Mucosa of descending colon (tissue), 3 donors: ENCODE results near the gene RASAL3. TPM values are rescaled to one million over a fixed set of nuclear protein-coding genes. Genes with fewer than 3 reads are reported as not detected.

Source experiments
- ATAC-seq: fragments of 200-7000 bp; cut with Tn5 transposase; one replicate; pipeline ENCODE4 v1.9.1; 2020; ENCODE audit warnings: mild to moderate bottlenecking, moderate library complexity
- DNase-seq, 3 donors: peaks; one replicate each; pipeline ENCODE4 v3.0.0-alpha.2; 2020
- H3K36me3 ChIP-seq: fragments of 200-600 bp; one replicate; pipeline ENCODE4 v1.8.0; 2021; ENCODE audit warnings: low read depth, mild to moderate bottlenecking
- H3K4me1 ChIP-seq: fragments of 200-600 bp; one replicate; pipeline ENCODE4 v1.8.0; 2021; ENCODE audit warnings: low read depth, mild to moderate bottlenecking
- H3K4me3 ChIP-seq: fragments of 200-600 bp; one replicate; pipeline ENCODE4 v1.8.0; 2021; ENCODE audit warnings: mild to moderate bottlenecking
- H3K9me3 ChIP-seq: fragments of 200-600 bp; one replicate; pipeline ENCODE4 v1.8.0; 2021; ENCODE audit warnings: mild to moderate bottlenecking
- CTCF ChIP-seq: fragments of 200-600 bp; IDR thresholded peaks from one replicate; pipeline ENCODE4 v1.8.0; 2022; ENCODE audit warnings: antibody characterized with exemption, mild to moderate bottlenecking
- intact Hi-C, 2 donors: fragments of 100-400 bp; cut with DNase I in 1 of 2; cut with micrococcal nuclease in 1 of 2; formaldehyde crosslinking; loops; one replicate each; pipeline versions ENCODE4 v1.11.0 to v1.11.1; 2022; cut with DNase I, micrococcal nuclease
- total RNA-seq, 3 donors: library from RNA; stranded (reverse); fragmentation: NEBNext Ultra II Directional in 2 of 3; extraction: Animal tissue kit (Norgen Biotek cat#: 25700) in 2 of 3; gene quantifications; one replicate each; pipeline versions ENCODE4 v1.2.1 to v1.2.4, GENCODE V29; 2021 to 2023
- donor health status: DM: no; HTN: no; CAD: no; lungs with moderate emphysema.
- donor health status: DM: no; HTN: no; CAD: no.
- donor health status: DM: no; HTN: yes; CAD: no.

RASAL3 gene
- total RNA-seq, 3 donors from 2014 or later, result 4.0 to 5.2 (median 5.1) TPM

- H3K4me1 ChIP-seq, result peaks cover 17% of the 10 kb centered on the region
- ATAC-seq (no peak), DNase-seq (no peak)
- H3K36me3 ChIP-seq, result no peaks in the 10 kb centered on the region
- TF ChIP-seq CTCF, result no peak
- H3K9me3 ChIP-seq, result peaks cover 3% of the 10 kb centered on the region
- no peak overlapping the region for H3K4me3 ChIP-seq
- intact Hi-C loops, result no loop called here
Measured at GRCh38 chr19:15426485-15427349, 37.6 kb downstream of the RASAL3 start.

GRCh38 chr19:15425321-15425950 is 38.9 kb downstream of the RASAL3 start:
- Histone ChIP-seq H3K36me3 (no peaks in the 10 kb centered on the region), H3K4me1 (peaks cover 5% of the 10 kb centered on the region), H3K9me3 (peaks cover 3% of the 10 kb centered on the region), H3K4me3 (no peak overlapping the region)
- ATAC-seq (no peak), DNase-seq (no peak)
- no peak for TF ChIP-seq CTCF
- intact Hi-C loops, result no loop called here

GRCh38 chr19:15424692-15425272 is 39.6 kb downstream of the RASAL3 start:
- DNase-seq, result no peak
- H3K4me3 ChIP-seq, result no peak overlapping the region
- no peak for TF ChIP-seq CTCF
- intact Hi-C loops, result no loop called here
- H3K9me3 ChIP-seq, result peaks cover 3% of the 10 kb centered on the region
- no peaks in the 10 kb centered on the region for H3K4me1 ChIP-seq
- ATAC-seq, result no peak
- H3K36me3 ChIP-seq, result no peaks in the 10 kb centered on the region

GRCh38 chr19:15424121-15424520 is 40.2 kb downstream of the RASAL3 start:
- no peaks in the 10 kb centered on the region for H3K36me3 ChIP-seq
- H3K4me1 ChIP-seq, result peaks cover 4% of the 10 kb centered on the region
- ATAC-seq (no peak), DNase-seq (no peak)
- H3K9me3 ChIP-seq, result peaks cover 3% of the 10 kb centered on the region
- TF ChIP-seq CTCF, result no peak
- intact Hi-C loops, result no loop called here
- no peak overlapping the region for H3K4me3 ChIP-seq

GRCh38 chr19:15423130-15423529 is 41.2 kb downstream of the RASAL3 start:
- peaks cover 4% of the 10 kb centered on the region for H3K4me1 ChIP-seq
- ATAC-seq (no peak), DNase-seq (no peak)
- intact Hi-C loops, result no loop called here
- H3K9me3 ChIP-seq, result peaks cover 3% of the 10 kb centered on the region
- H3K4me3 ChIP-seq, result no peak overlapping the region
- TF ChIP-seq CTCF, result no peak
- H3K36me3 ChIP-seq, result no peaks in the 10 kb centered on the region
